Activated T-cell treated with anti-CD3 and anti-CD28 coated beads, Interleukin-2, amount 50 U/mL, for 72 hours (primary cell): Measurements from ENCODE around the gene HOXB5. TPM values are rescaled to one million over a fixed set of nuclear protein-coding genes. Genes with fewer than 3 reads are reported as not detected.

Experiments
- ATAC-seq, 2 donors: fragments of 150-1000 bp; cut with Tn5 transposase; replicated peaks in 1 of 2; 2 replicates each; pipeline ENCODE4 v1.10.0; 2021; ENCODE audit warnings: moderate library complexity in 2 of 2, mild to moderate bottlenecking in 1 of 2
- DNase-seq, 2 donors: peaks; one replicate each; pipeline ENCODE4 v3.0.0; 2021 to 2022; ENCODE audit warnings: mixed read lengths in 1 of 2
- H3K27ac Mint-ChIP-seq: one replicate; pipeline ENCODE4 v1.8.0; 2022; ENCODE audit warnings: mild to moderate bottlenecking, moderate library complexity, mixed read lengths
- H3K27me3 Mint-ChIP-seq: one replicate; pipeline ENCODE4 v1.8.0; 2022; ENCODE audit warnings: low read depth, mixed read lengths
- H3K36me3 Mint-ChIP-seq, 2 donors: one replicate each; pipeline ENCODE4 v1.8.0; 2022; ENCODE audit warnings: mixed read lengths in 2 of 2, mild to moderate bottlenecking in 1 of 2; ENCODE audit not compliant: insufficient read depth in 2 of 2
- H3K4me1 Mint-ChIP-seq: one replicate; pipeline ENCODE4 v1.8.0; 2022; ENCODE audit warnings: low read depth, mixed read lengths
- H3K4me3 Mint-ChIP-seq, 2 donors: one replicate each; pipeline ENCODE4 v1.8.0; 2022; ENCODE audit warnings: mild to moderate bottlenecking in 2 of 2, mixed read lengths in 2 of 2, moderate library complexity in 2 of 2
- H3K9me3 Mint-ChIP-seq, 2 donors: one replicate each; pipeline ENCODE4 v1.8.0; 2022; ENCODE audit warnings: mixed read lengths in 2 of 2
- total RNA-seq, 2 donors: library from RNA; stranded (reverse); gene quantifications; one replicate each; pipeline ENCODE4 v1.2.3, GENCODE V29; 2022

The HOXB5 gene
- not detected for total RNA-seq

DNA sequence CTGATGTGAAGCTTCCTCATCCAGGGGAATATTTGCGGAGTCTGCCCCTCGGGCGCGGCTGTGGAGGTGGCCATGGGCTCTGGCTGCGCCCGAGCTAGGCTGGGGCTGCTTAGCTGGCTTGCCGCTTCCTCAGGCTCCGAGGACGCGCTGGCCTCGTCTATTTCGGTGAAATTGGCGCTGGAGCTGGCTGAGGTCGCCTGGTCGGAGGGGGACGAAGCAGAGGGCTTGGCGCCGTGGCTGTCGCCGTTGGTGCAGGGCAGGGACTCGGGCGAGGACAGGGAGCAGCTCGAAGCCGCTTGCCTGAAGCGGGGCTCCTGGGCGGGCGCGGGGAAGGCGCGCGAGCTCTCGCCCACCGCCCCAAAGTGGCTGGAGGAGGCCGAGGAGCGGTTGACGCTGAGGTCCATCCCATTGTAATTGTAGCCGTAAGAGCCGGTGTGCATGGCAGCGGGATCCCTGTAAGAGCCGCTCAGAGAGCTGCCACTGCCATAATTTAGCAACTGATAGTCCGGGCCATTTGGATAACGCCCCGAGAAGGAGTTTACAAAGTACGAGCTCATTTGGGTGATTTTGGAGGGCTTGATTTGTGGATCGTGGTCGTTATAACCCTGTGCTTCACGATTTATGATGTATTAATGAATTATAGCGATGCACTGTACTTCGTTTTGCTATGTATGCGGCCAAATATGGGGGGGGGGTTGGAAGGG, at the start of gene HOXB5:
TSS of gene HOXB5 (minus strand) at position 654 of the 704 bp plus-strand sequence. CDS start at position 557, 97 bp downstream.
- peaks cover 96% of the 10 kb centered on the region for H3K27me3 Mint-ChIP-seq
- no peaks in the 10 kb centered on the region for H3K36me3 Mint-ChIP-seq
- H3K4me1 Mint-ChIP-seq, result peaks cover 61% of the 10 kb centered on the region
- DNase-seq (peak; percentile 37 to 51), ATAC-seq (peak; percentile 41 to 52)
- H3K4me3 Mint-ChIP-seq, result peak within 1 kb of the TSS; percentile 87 to 93
- no peak within 1 kb of the TSS for H3K27ac Mint-ChIP-seq
- H3K9me3 Mint-ChIP-seq, result no peaks in the 10 kb centered on the region

DNA sequence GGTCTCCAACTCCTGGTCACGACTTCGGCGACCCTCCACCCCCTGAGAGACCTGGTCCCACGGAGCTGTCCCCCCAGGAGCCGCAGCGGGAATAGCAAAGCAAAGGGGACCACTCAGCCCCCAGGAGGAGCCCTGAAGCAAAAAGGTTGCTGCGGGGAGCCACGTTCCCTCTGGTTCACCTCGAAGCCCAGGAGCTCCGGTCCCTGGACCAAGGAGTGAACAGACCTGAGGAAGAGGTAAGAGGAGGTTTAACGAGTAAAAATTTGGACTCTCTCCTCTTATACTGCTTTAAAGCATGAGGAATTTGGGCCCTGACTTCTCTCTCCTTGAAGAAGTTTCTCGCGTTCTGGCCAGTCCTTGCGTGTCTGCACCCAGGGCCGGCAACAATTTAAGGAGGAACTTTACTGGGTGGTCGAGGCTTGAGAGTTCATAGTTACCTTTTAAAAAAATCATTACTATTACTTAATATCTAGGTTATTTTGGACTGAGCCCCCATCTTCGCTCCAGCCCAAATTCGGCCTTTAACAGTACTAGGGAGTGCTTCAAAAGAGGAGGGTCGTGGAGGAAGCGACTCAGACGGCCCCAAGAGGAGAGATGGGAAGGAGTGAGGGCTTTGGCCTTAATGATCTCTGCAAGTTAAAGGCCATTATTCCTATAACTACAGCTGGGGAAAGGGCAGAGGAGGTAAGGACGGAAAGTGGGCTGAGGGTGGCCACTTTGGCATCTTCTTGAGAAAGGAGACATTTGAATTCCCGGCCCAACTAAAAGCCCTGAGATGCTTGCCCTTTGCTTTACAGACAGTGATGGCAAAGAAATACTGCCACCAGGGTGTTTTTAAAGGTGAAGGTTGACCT, 49.5 kb upstream of the HOXB5 start:
- H3K9me3 Mint-ChIP-seq, result no peaks in the 10 kb centered on the region
- H3K4me3 Mint-ChIP-seq, result no peak overlapping the region
- H3K36me3 Mint-ChIP-seq, result peaks cover 0 to 4% of the 10 kb centered on the region in 2 donors
- no peak for ATAC-seq
- no peak overlapping the region for H3K27ac Mint-ChIP-seq
- no peak for DNase-seq
- H3K4me1 Mint-ChIP-seq, result peaks cover 37% of the 10 kb centered on the region
- H3K27me3 Mint-ChIP-seq, result peaks cover 93% of the 10 kb centered on the region

DNA sequence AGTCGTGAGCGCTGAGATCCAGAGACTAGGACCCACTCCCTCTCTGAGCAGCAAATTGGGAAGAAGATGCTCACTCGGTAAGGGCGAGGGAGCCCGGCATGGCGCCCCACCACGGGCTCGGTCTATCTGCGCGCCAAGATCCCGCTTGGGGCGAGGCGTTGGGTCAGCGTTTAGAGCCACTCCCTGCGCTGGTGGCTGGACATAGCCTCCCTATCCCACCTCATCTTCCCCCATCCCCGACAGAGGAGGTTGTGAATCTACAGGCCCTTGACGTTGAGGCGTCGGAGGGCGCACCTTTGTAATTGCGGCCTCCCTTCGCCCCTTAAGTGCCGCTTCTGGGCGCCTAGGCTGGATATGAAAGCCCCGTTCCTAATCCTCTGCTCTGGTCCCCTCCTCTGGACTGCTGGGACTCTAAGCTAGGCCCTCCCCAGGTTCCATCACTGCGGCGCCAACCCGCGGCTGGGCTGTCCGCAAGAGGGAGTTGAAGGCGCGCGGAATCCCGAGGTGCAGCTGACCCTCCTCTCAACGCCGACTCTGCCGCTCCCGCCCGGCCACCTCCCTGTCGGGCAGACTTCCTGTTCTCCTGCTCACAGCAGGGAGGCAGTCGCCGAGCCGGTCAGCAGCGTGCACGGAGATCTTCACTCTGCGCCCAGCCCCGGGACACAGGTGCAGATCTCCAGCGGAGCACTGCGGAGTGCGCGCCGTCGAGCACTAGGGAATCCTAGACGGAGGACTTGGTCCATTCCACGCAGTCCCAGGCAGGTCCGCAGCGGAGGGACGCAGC, 48.7 kb upstream of the HOXB5 start:
- ATAC-seq, result no peak
- Mint-ChIP-seq H3K27me3 (peaks cover 94% of the 10 kb centered on the region), H3K4me1 (peaks cover 30% of the 10 kb centered on the region), H3K36me3 (peaks cover 0 to 2% of the 10 kb centered on the region in 2 donors), H3K27ac (no peak overlapping the region), H3K9me3 (no peaks in the 10 kb centered on the region), H3K4me3 (peak overlapping the region; percentile 7 to 54)
- DNase-seq, result no peak

DNA sequence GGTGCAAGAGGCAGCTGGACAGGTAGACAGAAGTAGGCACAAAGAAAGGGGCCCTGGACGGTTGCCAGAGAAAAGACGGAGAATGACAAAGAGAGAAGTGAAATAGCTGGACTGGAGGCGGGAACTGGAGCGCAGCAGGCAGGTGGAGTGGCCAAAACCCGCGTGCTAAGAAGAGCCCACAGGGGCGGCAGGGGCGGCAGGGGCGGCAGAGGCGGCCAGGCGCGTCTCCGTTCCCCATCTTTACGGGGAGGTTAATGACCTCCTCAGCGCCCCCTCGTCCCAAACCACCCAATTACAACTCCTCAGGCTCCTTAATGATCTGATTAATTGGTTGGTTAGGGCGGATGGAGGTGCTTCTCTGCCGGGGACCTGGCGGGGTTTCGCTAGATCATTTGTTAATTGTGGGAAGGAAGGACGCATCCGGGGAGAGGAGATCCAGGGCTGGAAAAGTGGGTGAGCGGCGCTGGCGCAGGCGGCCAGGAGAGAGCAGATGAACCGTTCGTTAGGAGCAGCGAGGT, 48.0 kb upstream of the HOXB5 start:
- H3K4me3 Mint-ChIP-seq, result peak overlapping the region; percentile 25 to 54
- no peaks in the 10 kb centered on the region for H3K9me3 Mint-ChIP-seq
- H3K27ac Mint-ChIP-seq, result no peak overlapping the region
- no peaks in the 10 kb centered on the region for H3K36me3 Mint-ChIP-seq
- peaks cover 28% of the 10 kb centered on the region for H3K4me1 Mint-ChIP-seq
- ATAC-seq, result no peak
- no peak for DNase-seq
- H3K27me3 Mint-ChIP-seq, result peaks cover 95% of the 10 kb centered on the region

DNA sequence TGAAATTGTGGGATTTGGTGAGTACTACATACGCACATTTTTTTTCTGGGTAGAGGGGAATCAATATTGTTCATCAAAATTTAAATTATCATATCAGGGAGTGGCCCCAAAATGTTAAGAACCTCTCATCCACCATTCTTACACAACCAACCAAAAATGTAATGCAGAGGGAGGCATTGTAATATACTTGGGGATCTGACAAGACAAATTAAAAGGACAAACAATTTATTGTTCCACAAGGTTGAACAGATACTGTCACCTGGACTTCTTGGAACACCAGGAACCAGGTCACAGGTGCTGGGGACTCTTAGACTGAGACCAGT, 47.2 kb upstream of the HOXB5 start:
- Mint-ChIP-seq H3K27me3 (peaks cover 98% of the 10 kb centered on the region), H3K9me3 (no peaks in the 10 kb centered on the region), H3K4me3 (no peak overlapping the region), H3K4me1 (peaks cover 30% of the 10 kb centered on the region), H3K27ac (no peak overlapping the region), H3K36me3 (no peaks in the 10 kb centered on the region)
- DNase-seq (no peak), ATAC-seq (no peak)

DNA sequence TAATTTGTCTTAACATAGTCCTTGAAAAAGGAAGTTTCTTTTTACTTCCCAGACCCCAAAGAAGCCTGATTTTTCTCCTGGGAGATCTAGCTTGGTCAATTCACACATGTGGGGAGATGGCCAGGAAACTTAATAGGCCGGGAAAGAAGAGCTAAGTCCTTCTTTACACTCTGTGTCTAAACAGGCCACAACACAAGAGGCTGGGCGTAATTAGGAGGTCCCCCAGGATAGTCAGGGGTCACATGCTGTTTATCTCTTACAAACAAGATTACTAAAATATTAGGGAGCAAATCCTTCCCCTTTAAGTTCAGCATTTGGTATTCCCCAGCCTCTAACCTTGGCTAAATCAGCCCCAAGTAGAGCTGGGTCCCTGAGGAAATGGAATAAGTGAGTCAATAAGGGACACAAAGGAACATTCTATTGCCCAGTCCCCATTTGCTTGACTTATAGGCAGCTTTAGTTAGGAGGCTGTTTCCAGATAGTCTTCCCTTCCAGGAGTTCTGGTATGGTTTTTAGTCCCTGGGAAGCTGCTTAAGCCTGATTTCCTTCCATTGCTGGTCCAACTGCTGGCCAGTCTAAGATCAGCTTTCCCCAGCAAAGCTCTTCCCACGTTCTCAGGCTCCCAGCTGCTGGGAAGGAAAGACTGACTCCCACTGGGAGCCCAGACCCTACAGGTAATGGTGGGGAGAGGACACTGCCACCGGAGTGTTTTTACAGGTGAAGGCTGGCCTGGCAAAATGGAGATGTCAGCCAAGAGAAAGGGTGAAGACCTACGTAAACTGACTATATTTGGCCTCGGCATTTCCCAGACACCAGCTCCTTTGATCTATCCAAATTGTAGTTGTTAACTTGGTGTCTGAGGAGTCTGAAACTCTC, 46.6 kb upstream of the HOXB5 start:
- peaks cover 26% of the 10 kb centered on the region for H3K4me1 Mint-ChIP-seq
- H3K27me3 Mint-ChIP-seq, result peaks cover 98% of the 10 kb centered on the region
- H3K4me3 Mint-ChIP-seq, result no peak overlapping the region
- ATAC-seq (no peak), DNase-seq (no peak)
- H3K36me3 Mint-ChIP-seq, result no peaks in the 10 kb centered on the region
- H3K9me3 Mint-ChIP-seq, result no peaks in the 10 kb centered on the region
- H3K27ac Mint-ChIP-seq, result no peak overlapping the region

DNA sequence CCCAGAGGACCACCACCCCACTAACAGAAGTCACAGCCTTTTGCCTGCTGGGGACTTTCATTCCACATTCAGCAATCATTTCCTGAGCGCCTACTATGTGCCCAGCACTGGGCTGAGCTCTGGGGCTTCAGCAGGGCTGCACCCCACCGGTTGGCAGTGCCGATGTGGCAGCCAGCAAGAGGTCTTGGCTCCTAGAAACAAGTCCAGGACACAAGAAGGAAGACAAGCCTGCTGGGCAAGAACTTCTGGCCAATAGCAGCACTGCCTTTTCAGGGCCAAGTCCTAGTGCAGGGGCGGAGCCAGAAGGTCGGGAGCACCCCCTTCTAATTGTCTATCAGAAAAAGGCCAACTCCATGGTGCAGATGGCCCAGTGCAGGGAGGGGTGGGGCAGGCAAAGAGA, 45.6 kb upstream of the HOXB5 start:
- H3K4me3 Mint-ChIP-seq, result no peak overlapping the region
- no peak for DNase-seq
- no peak overlapping the region for H3K27ac Mint-ChIP-seq
- H3K4me1 Mint-ChIP-seq, result peaks cover 31% of the 10 kb centered on the region
- H3K36me3 Mint-ChIP-seq, result no peaks in the 10 kb centered on the region
- H3K27me3 Mint-ChIP-seq, result peaks cover 98% of the 10 kb centered on the region
- no peak for ATAC-seq
- no peaks in the 10 kb centered on the region for H3K9me3 Mint-ChIP-seq

DNA sequence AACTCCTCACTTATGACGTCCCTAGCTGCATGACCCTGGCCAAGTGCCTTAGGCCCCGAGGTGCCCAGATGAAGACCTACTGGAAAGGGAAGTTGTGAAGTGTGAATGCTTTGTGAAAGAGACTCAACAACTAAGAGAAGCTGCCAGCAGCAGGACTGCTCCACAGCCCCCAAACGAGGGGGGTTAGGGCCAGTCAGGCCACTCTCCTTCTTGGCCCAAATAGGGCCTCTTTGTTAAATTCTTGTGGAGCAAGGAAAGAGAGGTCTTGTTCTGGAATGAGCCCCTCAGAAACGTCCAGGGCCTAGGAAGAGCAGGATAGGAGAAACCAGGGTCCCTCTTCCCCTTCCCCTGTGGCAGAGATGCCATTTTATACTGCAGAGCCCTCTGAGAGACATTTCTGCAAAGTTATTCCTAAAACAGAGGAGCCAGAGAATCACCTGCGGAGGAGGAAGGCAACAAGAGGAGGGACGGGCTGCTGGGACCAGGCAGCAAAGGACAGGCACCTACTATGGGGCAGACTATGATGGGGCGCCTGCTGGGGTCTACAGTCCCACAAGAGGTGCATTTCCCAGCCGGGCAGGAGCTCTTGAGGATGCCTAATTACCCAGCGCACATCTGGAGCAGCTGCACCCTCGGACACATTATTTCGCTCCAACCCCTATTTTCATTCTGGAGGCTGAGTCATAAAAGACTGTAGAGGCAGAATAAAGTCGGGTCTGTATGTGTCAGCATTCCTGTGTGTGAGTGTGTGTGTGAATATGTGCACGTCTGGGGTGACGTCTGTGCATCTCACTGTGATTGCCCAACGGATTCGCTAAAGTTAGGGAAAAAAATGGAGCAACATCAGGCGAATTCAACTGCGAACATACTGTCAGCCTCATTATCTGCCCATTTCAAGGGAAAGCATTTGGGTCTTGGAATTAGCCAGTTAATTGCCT, 44.0 kb upstream of the HOXB5 start:
- H3K36me3 Mint-ChIP-seq, result no peaks in the 10 kb centered on the region
- peaks cover 34% of the 10 kb centered on the region for H3K4me1 Mint-ChIP-seq
- no peak for DNase-seq
- ATAC-seq, result no peak
- H3K4me3 Mint-ChIP-seq, result no peak overlapping the region
- H3K27ac Mint-ChIP-seq, result no peak overlapping the region
- H3K9me3 Mint-ChIP-seq, result no peaks in the 10 kb centered on the region
- H3K27me3 Mint-ChIP-seq, result peaks cover 96% of the 10 kb centered on the region

DNA sequence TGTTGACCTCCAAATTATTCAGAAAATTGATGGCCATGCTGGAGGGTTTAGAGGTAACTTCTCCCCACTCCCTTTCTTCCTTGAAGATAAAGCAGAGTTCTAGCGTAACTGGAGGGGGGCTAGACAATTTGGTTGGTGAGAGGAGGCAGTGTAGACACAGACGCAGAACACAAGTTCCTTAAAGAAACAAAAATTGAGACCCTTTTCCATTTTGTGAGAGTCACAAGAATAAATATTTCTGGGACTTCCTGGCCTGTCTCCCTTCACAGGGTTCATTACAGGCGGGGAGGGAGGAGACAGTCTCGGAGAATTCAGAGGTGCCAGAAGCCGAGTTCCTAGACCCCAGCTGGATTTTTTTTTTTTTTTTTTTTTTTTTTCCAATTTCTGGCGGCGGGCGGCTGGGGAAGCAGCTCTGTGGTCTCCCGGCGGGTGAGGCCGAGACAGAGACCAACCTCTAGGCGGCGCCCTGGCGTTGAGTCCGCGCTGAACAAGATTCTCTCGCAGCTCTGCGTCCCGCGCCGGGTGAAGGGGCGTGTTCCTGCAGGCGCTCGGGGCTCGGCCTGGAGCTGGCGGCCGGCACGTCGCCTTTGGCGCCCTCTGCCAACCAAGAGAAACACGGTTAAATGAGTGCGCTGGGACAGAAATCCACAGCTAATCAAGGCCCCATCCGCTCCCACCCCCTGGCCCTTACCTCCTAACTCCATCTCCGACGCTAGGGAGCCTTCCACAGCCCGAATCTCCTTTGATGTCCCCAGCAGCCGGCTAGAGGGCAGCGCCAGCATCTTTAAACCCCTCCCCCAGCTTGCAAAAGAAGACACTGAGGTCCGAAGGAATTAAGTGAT, 42.8 kb upstream of the HOXB5 start:
- peak; percentile 85 to 87 for ATAC-seq
- H3K27ac Mint-ChIP-seq, result no peak overlapping the region
- no peaks in the 10 kb centered on the region for H3K9me3 Mint-ChIP-seq
- H3K36me3 Mint-ChIP-seq, result no peaks in the 10 kb centered on the region
- H3K27me3 Mint-ChIP-seq, result peaks cover 96% of the 10 kb centered on the region
- peaks cover 27% of the 10 kb centered on the region for H3K4me1 Mint-ChIP-seq
- peak; percentile 81 to 84 for DNase-seq
- H3K4me3 Mint-ChIP-seq, result peak overlapping the region in 1 of 2 donors; percentile 60

DNA sequence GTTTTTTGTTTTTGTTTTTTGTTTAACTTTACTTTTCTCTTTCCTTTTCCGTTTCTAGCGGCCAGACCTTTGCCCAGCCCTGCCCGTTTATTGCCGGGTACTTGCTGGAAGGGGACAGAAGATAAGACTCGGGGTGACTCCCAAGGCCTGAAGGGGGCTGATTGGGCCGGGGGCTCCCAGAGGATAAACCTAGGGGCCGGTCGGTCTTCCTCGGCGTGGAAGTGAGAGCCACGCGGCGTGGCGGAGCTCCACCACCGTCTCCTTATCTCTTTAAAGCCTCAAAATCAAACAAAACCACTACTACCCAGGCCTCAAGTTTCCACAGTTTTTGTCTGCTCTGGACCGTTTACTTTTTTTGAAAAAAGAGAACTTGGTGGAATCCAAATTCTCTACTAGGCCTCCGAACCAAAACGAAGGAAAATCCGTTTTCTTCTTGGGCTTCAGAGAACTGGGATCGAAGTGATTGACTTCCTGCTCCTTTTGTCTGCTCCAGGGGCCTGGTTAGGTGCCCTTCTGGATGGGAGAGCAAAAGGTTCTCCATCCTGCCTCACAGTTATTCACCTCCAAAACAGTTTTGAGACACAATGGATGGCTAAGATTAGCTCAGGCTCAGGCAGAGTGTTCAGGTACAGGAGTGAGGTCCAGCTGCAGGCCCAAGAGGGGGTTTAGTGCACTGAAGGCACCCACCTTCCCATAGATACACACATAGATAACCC, 41.1 kb upstream of the HOXB5 start:
- Mint-ChIP-seq H3K27me3 (peaks cover 98% of the 10 kb centered on the region), H3K27ac (no peak overlapping the region), H3K4me3 (peak overlapping the region; percentile 81 to 82), H3K4me1 (peaks cover 24% of the 10 kb centered on the region), H3K9me3 (no peaks in the 10 kb centered on the region), H3K36me3 (no peaks in the 10 kb centered on the region)
- no peak for DNase-seq
- ATAC-seq, result no peak
